ENCODE results near the gene S1PR5. TPM values are rescaled to one million over a fixed set of nuclear protein-coding genes. Genes with fewer than 3 reads are reported as not detected.

S1PR5 gene
- total and polyA plus RNA-seq, 9 of the 15 experiments (the other 6 are each of a cell fraction or from before 2014, with no cell fraction given): 0.03 to 0.54 (median 0.35) TPM; not detected in 4

- no peak for TF ChIP-seq NR2C1 (IDR thresholded peaks at IDR 0.05)
- no peak for TF ChIP-seq NR2C1 (tag; IDR thresholded peaks at IDR 0.05)
- peak; percentile 94 for TF ChIP-seq BACH1 (tag; IDR thresholded peaks at IDR 0.05)
- no peak for TF ChIP-seq MCM2 (IDR thresholded peaks at IDR 0.05; ENCODE audit: low read depth)
- TF ChIP-seq IRF2 (CRISPR knock-in tag; IDR thresholded peaks at IDR 0.05): no peak
- TF ChIP-seq HOMEZ (CRISPR knock-in tag; IDR thresholded peaks at IDR 0.05): no peak
- no peak for TF ChIP-seq RFX1 (IDR thresholded peaks at IDR 0.05)
- peak; percentile 89 to 90 for TF ChIP-seq NRF1 (conservative IDR thresholded peaks at IDR 0.05 in 1 of 2, IDR thresholded peaks at IDR 0.05 in 1 of 2)
- no peak for TF ChIP-seq NUFIP1 (IDR thresholded peaks at IDR 0.05; ENCODE audit: partially characterized antibody)
- no peak; the same call in 1 of the 2 replicates for TF ChIP-seq CREB3L1 (IDR thresholded peaks at IDR 0.05; ENCODE audit: borderline replicate concordance, low read depth)
- no peak for TF ChIP-seq BRD9 (IDR thresholded peaks at IDR 0.05; ENCODE audit: low read depth, partially characterized antibody)
- TF ChIP-seq KLF16 (IDR thresholded peaks at IDR 0.05): peak; percentile 60; the same call in 1 of the 2 replicates
- peak; percentile 14; the same call in 1 of the 2 replicates for TF ChIP-seq TRIM28 (IDR thresholded peaks at IDR 0.05)
- TF ChIP-seq KDM4B (IDR thresholded peaks at IDR 0.05; ENCODE audit: borderline replicate concordance in 2 of 2, low read depth in 1 of 2): no peak
- no peak for TF ChIP-seq HLTF (IDR thresholded peaks at IDR 0.05)
- no peak for TF ChIP-seq XRCC3 (IDR thresholded peaks at IDR 0.05)
- TF ChIP-seq SUPT5H (IDR thresholded peaks at IDR 0.05): peak; percentile 70
- TF ChIP-seq STAT5B (CRISPR knock-in tag; IDR thresholded peaks at IDR 0.05): no peak
- no peak for TF ChIP-seq RBM15 (IDR thresholded peaks at IDR 0.05; ENCODE audit: insufficient read depth, low read length)
- no peak for TF ChIP-seq ZNF449 (CRISPR knock-in tag; IDR thresholded peaks at IDR 0.05)
- no peak for TF ChIP-seq ARHGAP35 (IDR thresholded peaks at IDR 0.05; ENCODE audit: partially characterized antibody)
- TF ChIP-seq NCOA2 (IDR thresholded peaks at IDR 0.05; ENCODE audit: partially characterized antibody in 2 of 2): no peak
- no peak for TF ChIP-seq EWSR1 (IDR thresholded peaks at IDR 0.05; ENCODE audit: borderline replicate concordance, low read depth, partially characterized antibody)
- no peak for TF ChIP-seq ZKSCAN8 (CRISPR knock-in tag; IDR thresholded peaks at IDR 0.05)
- no peak for TF ChIP-seq SMAD2 (IDR thresholded peaks at IDR 0.05; ENCODE audit: low read depth, low read length)
- TF ChIP-seq TFAP4 (CRISPR knock-in tag; IDR thresholded peaks at IDR 0.05; ENCODE audit: borderline replicate concordance): peak; percentile 91
- TF ChIP-seq ZNF133 (CRISPR knock-in tag; IDR thresholded peaks at IDR 0.05): no peak
- TF ChIP-seq CCAR2 (IDR thresholded peaks at IDR 0.05; ENCODE audit: low read depth, low read length): no peak
Measured at GRCh38 chr19:10502524-10503001, 14.7 kb downstream of the S1PR5 start (continued).

All from K562 (cell line).